HCT116 (cell line): ENCODE measurements around the gene ARHGEF37. TPM values are rescaled to one million over a fixed set of nuclear protein-coding genes. Genes with fewer than 3 reads are reported as not detected.
A peak's percentile ranks its signal among the peaks of the same experiment; 100 is the strongest.

Source experiments
- ATAC-seq: fragments of 200-7000 bp; cut with Tn5 transposase; 2 replicates; pipeline ENCODE4 v1.9.1; 2020; ENCODE audit warnings: mild to moderate bottlenecking, moderate library complexity
- BruUV-seq: library from RNA; stranded (reverse); fragments of 400-500 nt; replicated peaks from 2 replicates; lab custom pipeline; 2021; lab: Mats Ljungman, UMichigan
- CTCF ChIA-PET: fragments of 300-600 bp; sonication (Branson Sonifier 250); formaldehyde crosslinking; loops from one replicate; lab custom pipeline; 2021; ENCODE audit warnings: antibody characterized with exemption; lab: Charles Lee
- POLR2A ChIA-PET: fragments of 300-600, 350-600 bp; sonication (Branson Sonifier 250); formaldehyde crosslinking; loops from one replicate; lab custom pipeline; 2021; ENCODE audit warnings: antibody characterized with exemption; lab: Charles Lee
- RAD21 ChIA-PET, 2 experiments: fragments of 300-600 bp; sonication (Branson Sonifier 250); formaldehyde crosslinking; loops; one replicate each; lab custom pipeline; 2023; ENCODE audit warnings: low total read pairs in 2 of 2; ENCODE audit not compliant: uncharacterized antibody in 2 of 2, unreplicated experiment in 2 of 2, low non-redundant PET in 1 of 2; lab: Charles Lee
- DNase-seq: peaks from one replicate; pipeline ENCODE4 v3.0.0-alpha.2; 2010; ENCODE audit warnings: low read depth, low spot score
- H2AFZ ChIP-seq: fragments of 200-600 bp; shearing (Covaris generic), sonication (generic); 2 replicates; pipeline ENCODE4 v1.6.1; 2017; ENCODE audit warnings: low read depth, mixed run types, mixed read lengths, antibody characterized with exemption, low read length; ENCODE audit not compliant: poor library complexity, severe bottlenecking
- H3K27ac ChIP-seq: 2 replicates; pipeline ENCODE4 v1.5.1; 2012; ENCODE audit warnings: low read depth, low read length
- H3K27me3 ChIP-seq: fragments of 200-600 bp; sonication (generic); 2 replicates; pipeline ENCODE4 v1.6.1; 2016; ENCODE audit warnings: mixed run types, low read length, mixed read lengths; ENCODE audit not compliant: insufficient read depth
- H3K36me3 ChIP-seq, 2 experiments: fragments of 200-500 bp in 1 of 2; fragments of 200-600 bp in 1 of 2; sonication (Bioruptor generic) in 1 of 2; sonication (generic) in 1 of 2; 2 replicates each; pipeline versions ENCODE4 v1.5.1 to v1.6.1; 2014 to 2016; ENCODE audit warnings: low read length in 2 of 2, inconsistent platforms in 1 of 2, mixed read lengths in 1 of 2, mixed run types in 1 of 2; ENCODE audit not compliant: insufficient read depth in 2 of 2, control insufficient read depth in 1 of 2
- H3K4me1 ChIP-seq, 2 experiments: fragments of 200-600 bp in 1 of 2; sonication (generic) in 1 of 2; 2 replicates each; pipeline versions ENCODE4 v1.5.1 to v1.6.1; 2012 to 2017; ENCODE audit warnings: low read length in 2 of 2, inconsistent platforms in 1 of 2, mild to moderate bottlenecking in 1 of 2, mixed read lengths in 1 of 2, mixed run types in 1 of 2, moderate library complexity in 1 of 2; ENCODE audit not compliant: insufficient read depth in 2 of 2, control insufficient read depth in 1 of 2
- H3K4me2 ChIP-seq: fragments of 200-600 bp; sonication (generic); 2 replicates; pipeline ENCODE4 v1.6.1; 2017; ENCODE audit warnings: mixed run types, low read length, mixed read lengths
- H3K4me3 ChIP-seq, 2 experiments: fragments of 200-600 bp in 1 of 2; sonication (generic) in 1 of 2; replicated peaks in 1 of 2; 2 replicates each; pipeline ENCODE4 v1.5.1; 2011 to 2016; ENCODE audit warnings: low read length in 2 of 2, control low read depth in 1 of 2, low read depth in 1 of 2, mild to moderate bottlenecking in 1 of 2, mixed read lengths in 1 of 2, mixed run types in 1 of 2
- H3K79me2 ChIP-seq: fragments of 200-600 bp; sonication (generic); 2 replicates; pipeline ENCODE4 v1.6.1; 2017; ENCODE audit warnings: mild to moderate bottlenecking, mixed run types, low read length, moderate library complexity, mixed read lengths; ENCODE audit not compliant: insufficient read depth
- H3K9ac ChIP-seq: fragments of 200-600 bp; sonication (generic); 2 replicates; pipeline ENCODE4 v1.6.1; 2016; ENCODE audit warnings: low read length, mixed read lengths
- H3K9me2 ChIP-seq: fragments of 200-600 bp; sonication (generic), shearing (Covaris generic); 2 replicates; pipeline ENCODE4 v1.6.1; 2017; ENCODE audit warnings: mixed run types, mild to moderate bottlenecking, moderate library complexity; ENCODE audit not compliant: insufficient read depth
- H3K9me3 ChIP-seq, 2 experiments: fragments of 200-500 bp in 1 of 2; fragments of 200-600 bp in 1 of 2; sonication (Bioruptor generic) in 1 of 2; sonication (generic) in 1 of 2; 2 replicates each; pipeline ENCODE4 v1.6.1; 2014 to 2017; ENCODE audit warnings: low read length in 2 of 2, mixed read lengths in 2 of 2, inconsistent platforms in 1 of 2, low read depth in 1 of 2, mild to moderate bottlenecking in 1 of 2, mixed run types in 1 of 2, moderate library complexity in 1 of 2; ENCODE audit not compliant: control insufficient read depth in 1 of 2, insufficient read depth in 1 of 2
- H4K20me1 ChIP-seq: fragments of 200-600 bp; sonication (generic), shearing (Covaris generic); 2 replicates; pipeline ENCODE4 v1.6.1; 2017; ENCODE audit warnings: mixed run types, mild to moderate bottlenecking, moderate library complexity; ENCODE audit not compliant: insufficient read depth
- ATF3 ChIP-seq: IDR thresholded peaks from 2 replicates; pipeline ENCODE4 v1.6.1; 2012
- CEBPB ChIP-seq: IDR thresholded peaks from 2 replicates; pipeline ENCODE4 v1.6.1; 2012; ENCODE audit warnings: low read depth
- EGR1 ChIP-seq: IDR thresholded peaks from 2 replicates; pipeline ENCODE4 v1.6.1; 2012; ENCODE audit warnings: low read depth
- FOSL1 ChIP-seq: IDR thresholded peaks from 2 replicates; pipeline ENCODE4 v1.6.1; 2012; ENCODE audit warnings: low read depth
- MAX ChIP-seq: IDR thresholded peaks from 2 replicates; pipeline ENCODE4 v1.6.1; 2012
- POLR2A ChIP-seq: IDR thresholded peaks from 2 replicates; pipeline ENCODE4 v1.7.0; 2011; ENCODE audit warnings: borderline replicate concordance; ENCODE audit not compliant: insufficient read depth, insufficient read length; ENCODE audit errors: extremely low read depth
- RAD21 ChIP-seq: IDR thresholded peaks from 2 replicates; pipeline ENCODE4 v1.6.1; 2012; ENCODE audit warnings: low read depth, mild to moderate bottlenecking
- REST ChIP-seq: IDR thresholded peaks from 2 replicates; pipeline ENCODE4 v1.6.1; 2012; ENCODE audit warnings: low read depth
- SIN3A ChIP-seq: IDR thresholded peaks from 2 replicates; pipeline ENCODE4 v1.6.1; 2012; ENCODE audit warnings: low read depth
- SRF ChIP-seq: IDR thresholded peaks from 2 replicates; pipeline ENCODE4 v1.6.1; 2012; ENCODE audit warnings: low read depth
- TCF7L2 ChIP-seq: IDR thresholded peaks from 2 replicates; pipeline ENCODE4 v1.7.0; 2011; ENCODE audit warnings: borderline replicate concordance, inconsistent platforms; ENCODE audit not compliant: insufficient read depth, insufficient read length; ENCODE audit errors: extremely low read depth
- YY1 ChIP-seq: IDR thresholded peaks from 2 replicates; pipeline ENCODE4 v1.6.1; 2011; ENCODE audit warnings: low read length, low read depth, moderate library complexity, mild to moderate bottlenecking; ENCODE audit not compliant: insufficient replicate concordance; ENCODE audit errors: extremely low read depth
- ZNF274 ChIP-seq: fragments of 200-500 bp; sonication (Bioruptor generic); IDR thresholded peaks from 2 replicates; pipeline ENCODE4 v1.6.1; 2014; ENCODE audit warnings: mild to moderate bottlenecking, low read depth, low read length, inconsistent platforms
- intact Hi-C: fragments of 100-400 bp; cut with micrococcal nuclease; formaldehyde crosslinking; loops from 2 replicates; pipeline ENCODE4 v1.10.0; 2022
- total RNA-seq: library from RNA; stranded (reverse); gene quantifications from one replicate; pipeline ENCODE4 v1.2.1, GENCODE V29; 2021; ENCODE audit not compliant: unreplicated experiment

ARHGEF37 gene
- total RNA-seq, 1 experiment from 2014 or later = 7.0 TPM

- POLR2A ChIA-PET = no interaction called here
- CTCF ChIA-PET = interaction anchor here (1.0 to 2.4 kb wide), 9 partner anchors 14 to 300 kb away, joined by 3 to 22 read pairs (median 5); partner anchors contain the start of genes ARHGEF37 and PCYOX1L
- Histone ChIP-seq H3K4me3 (no peak overlapping the region), H3K36me3 (no peaks in the 10 kb centered on the region), H3K79me2 (no peaks in the 10 kb centered on the region), H2AFZ (no peak overlapping the region), H3K27me3 (no peaks in the 10 kb centered on the region), H3K27ac (no peak overlapping the region), H4K20me1 (no peaks in the 10 kb centered on the region), H3K9me3 (no peaks in the 10 kb centered on the region), H3K4me2 (peak overlapping the region; percentile 4; the same call in 1 of the 2 replicates), H3K9ac (no peak overlapping the region), H3K4me1 (peaks cover 2 to 24% of the 10 kb centered on the region in 2 experiments; a peak in 3 of 4 replicates), H3K9me2 (no peaks in the 10 kb centered on the region)
- DNase-seq = no peak
- RAD21 ChIA-PET = interaction anchor here (0.8 to 1.8 kb wide), 3 partner anchors 12 to 236 kb away, joined by 3 to 4 read pairs (median 4); no protein-coding TSS in a partner anchor
- BruUV-seq = no TSS peak
- TF ChIP-seq SRF (no peak), CEBPB (no peak), ZNF274 (no peak), ATF3 (no peak), TCF7L2 (no peak), YY1 (no peak), SIN3A (no peak), EGR1 (no peak), REST (no peak), MAX (no peak), FOSL1 (no peak), RAD21 (no peak), POLR2A (no peak)
- intact Hi-C loops = loop anchor here (2.0 to 5.0 kb wide), 3 partner anchors 175 to 251 kb away; no protein-coding TSS in a partner anchor
- no peak for ATAC-seq
Measured at GRCh38 chr5:149617760-149618306, 36.5 kb downstream of the ARHGEF37 start.
